Measurements from ENCODE around the gene GPX2. TPM values are rescaled to one million over a fixed set of nuclear protein-coding genes. Genes with fewer than 3 reads are reported as not detected.
"Not testable (repeated sequence)": the region's sequence is repeated elsewhere in the genome, so short reads cannot be mapped to it uniquely, and the experiment has no call there.

GPX2 gene
- total and polyA plus RNA-seq, 2 experiments from 2014 or later = not detected

DNA sequence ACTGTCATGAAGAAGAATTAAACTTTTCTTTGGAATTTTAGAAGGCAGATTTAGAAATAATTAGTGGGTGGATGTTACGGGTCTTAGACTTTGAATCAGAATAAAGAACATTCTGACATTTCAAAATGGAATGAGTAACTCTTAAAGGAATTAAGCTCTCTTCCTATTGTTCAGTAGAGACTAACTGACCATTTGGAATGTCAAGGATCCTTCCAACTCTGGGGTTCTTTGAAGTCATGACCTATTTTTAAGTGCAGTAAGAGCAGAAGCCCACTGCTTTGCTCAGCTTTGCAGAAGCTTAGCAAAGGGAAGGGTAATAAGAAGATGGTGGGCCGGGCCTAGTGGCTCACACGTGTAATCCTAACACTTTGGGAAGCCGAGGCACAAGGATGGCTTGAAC is 24.3 kb downstream of the GPX2 start:
- in situ Hi-C loops (cut with MboI) = no loop called here
- H3K4me2 ChIP-seq (ENCODE audit: unreplicated experiment) = peak overlapping the region; percentile 65
- H3K27ac ChIP-seq = peak overlapping the region; percentile 81

DNA sequence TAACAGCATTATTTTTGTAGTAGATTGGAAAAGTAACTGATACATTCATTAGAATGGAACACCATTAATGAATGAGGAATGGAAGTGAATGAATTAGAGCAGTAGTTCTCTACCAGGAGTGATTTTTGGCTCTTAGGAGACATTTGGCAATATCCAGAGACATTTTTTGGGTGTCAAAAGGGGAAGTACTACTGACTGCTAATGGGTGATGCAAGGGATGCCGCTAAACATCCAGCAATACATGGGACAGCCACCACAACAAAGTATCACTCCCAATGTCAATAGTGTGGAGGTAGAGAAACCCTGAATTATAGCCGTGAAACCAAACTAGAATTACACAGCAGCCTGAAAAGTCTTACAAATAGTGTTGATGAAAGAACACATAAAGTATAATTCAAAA is 26.7 kb downstream of the GPX2 start:
- WGBS, 2 experiments (ENCODE audit: low coverage in 1 of 2, low lambda C conversion rate in 2 of 2, missing lambda C conversion rate in 2 of 2) = 96 to 98% methylated on average over 2 of the region's 2 CpGs
- Histone ChIP-seq H3K9ac (peak overlapping the region; percentile 99; the same call in 1 of the 2 replicates), H3K36me3 (ENCODE audit: low read depth) (no peaks in the 10 kb centered on the region), H4K20me1 (ENCODE audit: insufficient read depth) (no peaks in the 10 kb centered on the region), H2AFZ (no peak overlapping the region), H3K27me3 (replicated peaks; ENCODE audit: insufficient read depth) (no peaks in the 10 kb centered on the region), H3K4me2 (ENCODE audit: unreplicated experiment) (peak overlapping the region; percentile 95), H3K9me3 (ENCODE audit: low read depth) (no peaks in the 10 kb centered on the region), H3K27ac (0 out of 2 replicates have a peak overlapping the region, but pooled peaks have one; percentile 1), H3K9me2 (ENCODE audit: insufficient read depth) (peaks cover 5% of the 10 kb centered on the region; the same call in 1 of the 2 replicates), H3K4me3 (peak overlapping the region; percentile 92), H3K79me2 (ENCODE audit: insufficient read depth) (peaks cover 53% of the 10 kb centered on the region), H3F3A (ENCODE audit: insufficient read depth) (peaks cover 55% of the 10 kb centered on the region), H3K4me1 (ENCODE audit: insufficient read depth) (peaks cover 59% of the 10 kb centered on the region)
- TF ChIP-seq EZH2phosphoT487 (IDR thresholded peaks at IDR 0.05; ENCODE audit: insufficient read depth, low read depth) = no peak
- TF ChIP-seq EZH2 (IDR thresholded peaks at IDR 0.05; ENCODE audit: insufficient read depth, poor library complexity, severe bottlenecking) = no peak
- DNase-seq = no peak
- in situ Hi-C loops (cut with MboI) = no loop called here

More for the DNA sequence above, 24.3 kb downstream of the GPX2 start:
- 0 out of 2 replicates have a peak overlapping the region, but pooled peaks have one; percentile 44 for H3K9ac ChIP-seq
- no peaks in the 10 kb centered on the region for H3K9me3 ChIP-seq (ENCODE audit: low read depth)
- peak overlapping the region; percentile 39; the same call in 1 of the 2 replicates for H3K4me3 ChIP-seq
- peaks cover 77% of the 10 kb centered on the region for H3K79me2 ChIP-seq (ENCODE audit: insufficient read depth)
- no peaks in the 10 kb centered on the region for H3K27me3 ChIP-seq (replicated peaks; ENCODE audit: insufficient read depth)
- DNase-seq = peak; percentile 56
- WGBS, 2 experiments (ENCODE audit: low coverage in 1 of 2, low lambda C conversion rate in 2 of 2, missing lambda C conversion rate in 2 of 2) = 65 to 66% methylated on average over 4 of the region's 4 CpGs
- H2AFZ ChIP-seq = no peak overlapping the region
- no peaks in the 10 kb centered on the region for H3K36me3 ChIP-seq (ENCODE audit: low read depth)
- no peaks in the 10 kb centered on the region for H4K20me1 ChIP-seq (ENCODE audit: insufficient read depth)
- H3F3A ChIP-seq (ENCODE audit: insufficient read depth) = peaks cover 51% of the 10 kb centered on the region
- H3K4me1 ChIP-seq (ENCODE audit: insufficient read depth) = peaks cover 65% of the 10 kb centered on the region
- peaks cover 5% of the 10 kb centered on the region; the same call in 1 of the 2 replicates for H3K9me2 ChIP-seq (ENCODE audit: insufficient read depth)
- no peak for TF ChIP-seq EZH2phosphoT487 (IDR thresholded peaks at IDR 0.05; ENCODE audit: insufficient read depth, low read depth)
- TF ChIP-seq EZH2 (IDR thresholded peaks at IDR 0.05; ENCODE audit: insufficient read depth, poor library complexity, severe bottlenecking) = no peak

DNA sequence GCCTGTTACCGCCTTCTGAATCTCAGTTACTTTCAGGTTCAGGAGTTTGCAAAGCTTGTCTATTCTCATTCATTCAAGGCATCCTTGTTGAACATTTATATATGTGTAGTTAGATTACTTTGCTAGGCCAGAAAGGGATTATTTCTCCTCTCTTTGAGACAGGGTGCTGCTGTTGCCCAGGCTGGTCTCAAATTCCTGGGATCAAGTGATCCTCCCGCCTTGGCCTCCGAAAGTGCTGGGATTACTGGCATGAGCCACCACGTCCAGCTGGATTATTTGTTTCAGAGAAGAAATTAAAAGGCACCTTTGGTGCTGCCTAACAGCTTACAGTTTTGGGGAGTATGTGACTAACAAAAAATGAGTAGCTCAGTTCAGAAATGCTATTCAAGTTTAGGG is 27.5 kb downstream of the GPX2 start:
- Histone ChIP-seq H3K36me3 (ENCODE audit: low read depth) (no peaks in the 10 kb centered on the region), H3K4me1 (ENCODE audit: insufficient read depth) (peaks cover 51% of the 10 kb centered on the region), H3K9me3 (ENCODE audit: low read depth) (no peaks in the 10 kb centered on the region), H2AFZ (peak overlapping the region; percentile 90), H3K9ac (peak overlapping the region; percentile 99), H3K79me2 (ENCODE audit: insufficient read depth) (peaks cover 45% of the 10 kb centered on the region), H3K9me2 (ENCODE audit: insufficient read depth) (peaks cover 5% of the 10 kb centered on the region; the same call in 1 of the 2 replicates), H4K20me1 (ENCODE audit: insufficient read depth) (no peaks in the 10 kb centered on the region), H3K4me3 (peak overlapping the region; percentile 92), H3K27me3 (replicated peaks; ENCODE audit: insufficient read depth) (0 out of 2 replicates have a peak, but pooled peaks cover under 1% of the 10 kb centered on the region), H3K4me2 (ENCODE audit: unreplicated experiment) (peak overlapping the region; percentile 95), H3F3A (ENCODE audit: insufficient read depth) (peaks cover 48% of the 10 kb centered on the region), H3K27ac (peak overlapping the region; percentile 92)
- WGBS, 2 experiments (ENCODE audit: low coverage in 1 of 2, low lambda C conversion rate in 2 of 2, missing lambda C conversion rate in 2 of 2) = 16 to 18% methylated on average over 4 of the region's 4 CpGs
- in situ Hi-C loops (cut with MboI) = no loop called here
- no peak for TF ChIP-seq EZH2phosphoT487 (IDR thresholded peaks at IDR 0.05; ENCODE audit: insufficient read depth, low read depth)
- no peak for TF ChIP-seq EZH2 (IDR thresholded peaks at IDR 0.05; ENCODE audit: insufficient read depth, poor library complexity, severe bottlenecking)
- DNase-seq = no peak

DNA sequence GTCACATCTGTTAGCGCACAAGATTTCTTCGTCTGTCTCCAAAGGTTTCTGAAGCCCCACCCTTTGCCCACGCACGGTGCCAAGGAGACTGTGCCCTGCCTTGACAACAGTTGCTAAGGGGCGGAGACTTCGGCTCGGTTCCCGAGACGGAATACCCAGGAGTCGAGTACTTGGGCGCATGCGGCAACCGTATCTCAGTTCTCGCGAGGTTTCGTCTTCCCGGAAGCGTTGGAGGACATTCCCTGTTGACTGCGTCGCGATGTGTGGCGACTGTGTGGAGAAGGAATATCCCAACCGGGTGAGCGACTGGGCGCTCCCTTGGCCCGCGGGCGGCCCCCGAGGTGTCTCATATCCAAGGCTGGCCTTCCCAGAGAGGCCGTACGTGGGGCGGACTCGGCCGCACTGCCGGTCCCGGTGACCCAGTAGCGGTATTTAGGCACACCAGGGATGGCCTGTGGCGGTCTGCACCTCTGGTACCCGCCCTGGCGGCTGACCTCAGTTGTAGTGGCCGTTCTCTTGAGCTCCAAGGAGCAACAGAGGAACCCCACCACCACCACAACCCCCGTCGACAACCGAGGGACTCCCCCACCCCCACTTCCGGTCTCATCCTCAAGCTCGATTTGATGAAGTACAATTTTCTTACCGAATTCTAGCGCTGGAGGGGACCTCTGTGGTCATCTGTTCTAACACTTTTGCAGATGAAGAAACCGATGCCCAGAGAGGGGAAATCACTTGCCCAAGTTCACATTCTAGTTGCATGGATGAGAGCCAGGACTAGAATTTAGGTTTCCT is 28.1 kb downstream of the GPX2 start, which contains the start of gene CHURC1:
Gene CHURC1, plus strand, starts transcription at position 219 of the 792 bp plus-strand sequence. Its CDS starts 41 bp downstream, at position 260.
- Histone ChIP-seq H3K36me3 (ENCODE audit: low read depth) (no peaks in the 10 kb centered on the region), H2AFZ (peak within 1 kb of the TSS; percentile 90), H3K9me3 (ENCODE audit: low read depth) (no peaks in the 10 kb centered on the region), H3K27me3 (replicated peaks; ENCODE audit: insufficient read depth) (peaks cover 7% of the 10 kb centered on the region; the same call in 1 of the 2 replicates), H3K9me2 (ENCODE audit: insufficient read depth) (peaks cover 5% of the 10 kb centered on the region; the same call in 1 of the 2 replicates), H3K4me1 (ENCODE audit: insufficient read depth) (peaks cover 46% of the 10 kb centered on the region), H3K4me2 (ENCODE audit: unreplicated experiment) (peak within 1 kb of the TSS; percentile 95), H3K79me2 (ENCODE audit: insufficient read depth) (peaks cover 39% of the 10 kb centered on the region), H3K4me3 (peak within 1 kb of the TSS; percentile 92), H3K27ac (peak within 1 kb of the TSS; percentile 92), H3F3A (ENCODE audit: insufficient read depth) (peaks cover 44% of the 10 kb centered on the region), H4K20me1 (ENCODE audit: insufficient read depth) (no peaks in the 10 kb centered on the region), H3K9ac (peak within 1 kb of the TSS; percentile 99)
- DNase-seq = peak; percentile 100
- WGBS, 2 experiments (ENCODE audit: low coverage in 1 of 2, low lambda C conversion rate in 2 of 2, missing lambda C conversion rate in 2 of 2) = 1 to 2% methylated on average over 49 of the region's 49 CpGs
- in situ Hi-C loops (cut with MboI) = no loop called here
- TF ChIP-seq EZH2phosphoT487 (IDR thresholded peaks at IDR 0.05; ENCODE audit: insufficient read depth, low read depth) (no peak), EZH2 (IDR thresholded peaks at IDR 0.05; ENCODE audit: insufficient read depth, poor library complexity, severe bottlenecking) (no peak)

DNA sequence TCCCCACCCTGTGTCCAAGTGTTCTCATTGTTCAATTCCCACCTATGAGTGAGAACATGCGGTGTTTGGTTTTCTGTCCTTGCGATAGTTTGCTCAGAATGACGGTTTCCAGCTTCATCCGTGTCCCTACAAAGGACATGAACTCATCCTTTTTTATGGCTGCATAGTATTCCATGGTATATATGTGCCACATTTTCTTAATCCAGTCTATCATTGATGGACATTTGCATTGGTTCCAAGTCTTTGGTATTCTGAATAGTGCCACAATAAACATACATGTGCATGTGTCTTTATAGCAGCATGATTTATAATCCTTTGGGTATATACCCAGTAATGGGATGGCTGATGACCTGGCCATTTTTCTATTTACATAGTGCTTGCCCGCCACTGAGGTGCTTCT is 29.1 kb downstream of the GPX2 start:
- H2AFZ ChIP-seq = peak overlapping the region; percentile 90
- peaks cover 36% of the 10 kb centered on the region for H3K4me1 ChIP-seq (ENCODE audit: insufficient read depth)
- H3K9me2 ChIP-seq (ENCODE audit: insufficient read depth); H3K9me3 ChIP-seq (ENCODE audit: low read depth); H3K36me3 ChIP-seq (ENCODE audit: low read depth); H3K9ac ChIP-seq; in situ Hi-C loops (cut with MboI); DNase-seq; H3K27ac ChIP-seq; H4K20me1 ChIP-seq (ENCODE audit: insufficient read depth): not testable (repeated sequence)
- peaks cover 34% of the 10 kb centered on the region for H3K79me2 ChIP-seq (ENCODE audit: insufficient read depth)
- H3K27me3 ChIP-seq (replicated peaks; ENCODE audit: insufficient read depth) = peaks cover 12% of the 10 kb centered on the region; the same call in 1 of the 2 replicates
- peak overlapping the region; percentile 95 for H3K4me2 ChIP-seq (ENCODE audit: unreplicated experiment)
- 58 to 62% methylated on average over 5 of the region's 5 CpGs for WGBS, 2 experiments (ENCODE audit: low coverage in 1 of 2, low lambda C conversion rate in 2 of 2, missing lambda C conversion rate in 2 of 2)
- H3F3A ChIP-seq (ENCODE audit: insufficient read depth) = peaks cover 34% of the 10 kb centered on the region
- H3K4me3 ChIP-seq = peak overlapping the region; percentile 92

All from GM23248 (cell line).